Measurements from ENCODE around the gene PUM2. TPM values are rescaled to one million over a fixed set of nuclear protein-coding genes. Genes with fewer than 3 reads are reported as not detected.

The PUM2 gene
- total and polyA plus RNA-seq, 9 donors, result 40.3 to 148 (median 95.9) TPM

DNA sequence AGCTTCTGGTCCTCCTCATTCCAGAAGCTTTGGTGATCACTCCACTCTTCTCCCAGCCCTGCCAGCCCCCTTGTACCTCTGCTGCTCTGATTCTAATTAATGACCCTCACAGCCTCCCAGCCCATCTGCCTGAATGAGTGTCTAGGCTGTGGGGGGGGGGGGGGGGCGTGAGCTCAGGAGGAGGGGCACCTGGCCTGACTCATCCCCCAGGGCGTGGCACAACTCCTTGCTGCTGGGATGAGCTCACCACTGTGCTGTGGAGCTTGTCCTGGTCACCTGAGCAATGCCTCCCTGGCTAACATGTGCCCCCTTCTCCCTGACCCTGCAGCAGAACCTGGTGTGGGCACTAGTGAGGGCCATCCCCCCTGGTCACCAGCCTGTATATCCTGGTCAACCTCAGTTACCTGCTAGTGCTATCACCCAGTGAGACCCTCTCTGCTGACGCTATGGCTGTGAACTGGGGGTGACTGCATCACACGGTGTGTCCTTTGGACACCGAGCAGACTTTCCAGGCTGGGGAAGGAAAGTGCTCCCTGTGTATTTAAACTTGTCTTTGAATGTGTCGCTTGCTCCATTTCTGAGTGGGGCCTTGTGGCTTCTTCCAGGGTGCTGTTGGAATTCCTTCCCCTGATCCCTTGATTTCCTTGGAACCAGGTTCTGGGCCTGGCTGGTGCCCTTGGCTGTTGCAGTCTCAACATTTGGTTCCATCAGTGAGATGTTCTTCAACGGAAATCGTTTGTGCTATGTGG, 41.5 kb upstream of the PUM2 start:
- no peaks in the 10 kb centered on the region for H3K4me1 ChIP-seq (ENCODE audit: insufficient read depth)
- TF ChIP-seq POLR2A (IDR thresholded peaks at IDR 0.05), result no peak
- TF ChIP-seq EP300 (IDR thresholded peaks at IDR 0.05), result no peak
- TF ChIP-seq, protein P1, sequence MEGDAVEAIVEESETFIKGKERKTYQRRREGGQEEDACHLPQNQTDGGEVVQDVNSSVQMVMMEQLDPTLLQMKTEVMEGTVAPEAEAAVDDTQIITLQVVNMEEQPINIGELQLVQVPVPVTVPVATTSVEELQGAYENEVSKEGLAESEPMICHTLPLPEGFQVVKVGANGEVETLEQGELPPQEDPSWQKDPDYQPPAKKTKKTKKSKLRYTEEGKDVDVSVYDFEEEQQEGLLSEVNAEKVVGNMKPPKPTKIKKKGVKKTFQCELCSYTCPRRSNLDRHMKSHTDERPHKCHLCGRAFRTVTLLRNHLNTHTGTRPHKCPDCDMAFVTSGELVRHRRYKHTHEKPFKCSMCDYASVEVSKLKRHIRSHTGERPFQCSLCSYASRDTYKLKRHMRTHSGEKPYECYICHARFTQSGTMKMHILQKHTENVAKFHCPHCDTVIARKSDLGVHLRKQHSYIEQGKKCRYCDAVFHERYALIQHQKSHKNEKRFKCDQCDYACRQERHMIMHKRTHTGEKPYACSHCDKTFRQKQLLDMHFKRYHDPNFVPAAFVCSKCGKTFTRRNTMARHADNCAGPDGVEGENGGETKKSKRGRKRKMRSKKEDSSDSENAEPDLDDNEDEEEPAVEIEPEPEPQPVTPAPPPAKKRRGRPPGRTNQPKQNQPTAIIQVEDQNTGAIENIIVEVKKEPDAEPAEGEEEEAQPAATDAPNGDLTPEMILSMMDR (IDR thresholded peaks at IDR 0.05), result no peak
- no peaks in the 10 kb centered on the region for H3K9me3 ChIP-seq
- no peaks in the 10 kb centered on the region for H3K36me3 ChIP-seq
- intact Hi-C loops (cut with DNase I), result no loop called here
- DNase-seq, result no peak
- no peaks in the 10 kb centered on the region for H3K27me3 ChIP-seq
- no peak overlapping the region for H3K27ac ChIP-seq
- 75 to 86% (median 79%) methylated on average over 8 of the region's 8 CpGs for WGBS, 3 donors
- no peak overlapping the region for H3K4me3 ChIP-seq

DNA sequence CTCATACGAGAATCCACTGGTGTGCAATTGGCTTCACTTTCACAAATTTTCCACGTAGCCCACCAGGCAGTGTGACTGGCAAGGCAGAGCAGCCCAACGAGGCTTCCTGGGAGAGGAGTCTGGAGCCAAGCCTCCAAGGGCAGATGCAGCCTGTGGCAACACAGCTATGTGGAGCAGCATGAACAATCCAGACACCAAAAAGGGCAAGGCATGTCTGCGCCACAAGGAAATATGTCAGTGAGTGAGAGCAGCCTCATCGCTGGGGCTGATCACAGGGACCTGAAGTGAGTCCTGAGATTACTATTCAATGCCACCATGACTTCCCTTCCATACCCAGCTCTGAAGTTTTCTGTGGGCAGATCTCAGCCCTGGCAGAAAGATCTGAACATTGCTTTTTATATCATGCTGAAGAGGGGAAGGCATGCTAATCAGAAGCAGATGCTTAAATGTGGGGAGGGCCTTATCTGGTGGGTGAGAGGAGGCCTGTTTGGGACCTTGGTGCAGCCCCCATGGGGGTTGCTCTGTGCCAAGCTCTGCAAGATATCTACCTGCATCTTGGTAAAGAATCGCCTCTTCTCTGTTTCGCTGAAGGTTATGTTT, 40.0 kb upstream of the PUM2 start:
- no peak for DNase-seq
- Histone ChIP-seq H3K4me3 (no peak overlapping the region), H3K4me1 (ENCODE audit: insufficient read depth) (no peaks in the 10 kb centered on the region), H3K27ac (no peak overlapping the region), H3K9me3 (no peaks in the 10 kb centered on the region), H3K36me3 (no peaks in the 10 kb centered on the region), H3K27me3 (no peaks in the 10 kb centered on the region)
- TF ChIP-seq POLR2A (IDR thresholded peaks at IDR 0.05) (no peak), EP300 (IDR thresholded peaks at IDR 0.05) (no peak)
- TF ChIP-seq, protein P1 (IDR thresholded peaks at IDR 0.05), result no peak
- intact Hi-C loops (cut with DNase I), result no loop called here
- 82 to 88% (median 83%) methylated on average over 7 of the region's 7 CpGs for WGBS, 3 donors

DNA sequence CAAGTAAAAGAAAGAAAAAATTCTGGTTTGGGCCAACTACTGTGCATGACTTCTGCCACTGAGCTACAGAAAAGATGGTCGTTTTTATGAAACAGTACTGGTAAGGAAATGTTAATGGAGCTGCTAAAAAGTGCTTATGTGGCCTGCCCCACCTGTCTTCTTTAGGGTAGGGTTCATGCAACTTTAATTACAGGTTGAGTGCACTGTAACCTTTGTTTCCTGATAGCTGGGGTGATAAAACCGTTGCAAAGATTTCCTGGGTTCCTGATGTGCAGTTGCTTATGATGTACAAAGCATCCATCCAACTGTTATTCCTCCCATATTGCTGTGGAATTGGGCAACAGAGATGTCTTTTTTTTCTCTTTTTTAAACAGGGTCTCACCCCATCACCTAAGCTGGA, 34.3 kb upstream of the PUM2 start:
- Histone ChIP-seq H3K27ac (no peak overlapping the region), H3K36me3 (no peaks in the 10 kb centered on the region), H3K4me3 (no peak overlapping the region), H3K9me3 (no peaks in the 10 kb centered on the region), H3K4me1 (ENCODE audit: insufficient read depth) (peaks cover 2% of the 10 kb centered on the region), H3K27me3 (no peaks in the 10 kb centered on the region)
- DNase-seq, result no peak
- WGBS, 3 donors, result 70 to 74% (median 73%) methylated on average over 2 of the region's 2 CpGs
- TF ChIP-seq, protein P1 (IDR thresholded peaks at IDR 0.05), result no peak
- TF ChIP-seq EP300 (IDR thresholded peaks at IDR 0.05), result no peak
- no peak for TF ChIP-seq POLR2A (IDR thresholded peaks at IDR 0.05)
- intact Hi-C loops (cut with DNase I), result no loop called here

DNA sequence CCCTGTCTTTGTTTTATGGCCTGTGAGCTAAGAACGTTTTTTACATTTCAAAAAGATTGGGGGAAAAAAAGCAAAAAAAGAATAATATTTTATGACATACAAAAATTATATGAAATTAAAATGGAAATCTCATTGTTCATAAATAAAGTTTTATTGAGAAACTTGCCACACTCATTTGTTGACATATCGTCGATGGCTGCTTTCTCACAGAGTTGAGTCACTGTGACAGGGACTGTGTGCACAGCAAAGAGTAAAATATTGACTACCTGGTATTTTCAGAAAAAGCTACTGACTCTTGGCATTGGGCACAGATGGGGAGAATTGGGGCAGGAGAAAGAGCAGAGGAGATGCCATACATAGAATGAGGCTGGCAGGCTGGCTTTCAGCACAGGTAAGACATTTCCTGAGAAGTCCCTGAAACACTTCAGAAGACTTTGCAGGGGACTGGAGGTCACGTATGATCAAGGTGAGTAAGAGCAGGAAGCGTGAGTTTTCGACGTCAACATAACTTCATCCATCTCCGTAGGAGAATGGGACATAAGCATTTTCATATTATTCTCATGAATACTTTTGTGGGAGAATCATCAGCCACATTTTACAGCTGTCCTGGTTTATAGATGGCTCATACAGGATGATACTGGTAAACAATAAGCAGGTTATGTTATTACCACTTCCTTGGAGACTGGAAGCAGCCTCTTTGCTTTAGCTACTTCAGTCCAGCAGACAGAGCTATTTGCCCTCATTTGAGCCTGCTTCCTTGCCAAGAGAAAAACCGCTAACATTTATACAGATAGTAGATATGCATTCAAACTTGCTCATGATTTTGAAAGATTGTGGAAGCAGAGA, 32.5 kb upstream of the PUM2 start:
- Histone ChIP-seq H3K4me3 (no peak overlapping the region), H3K4me1 (ENCODE audit: insufficient read depth) (peaks cover 4% of the 10 kb centered on the region), H3K9me3 (no peaks in the 10 kb centered on the region), H3K27ac (no peak overlapping the region), H3K27me3 (no peaks in the 10 kb centered on the region), H3K36me3 (no peaks in the 10 kb centered on the region)
- intact Hi-C loops (cut with DNase I), result no loop called here
- 75 to 86% (median 77%) methylated on average over 9 of the region's 9 CpGs for WGBS, 3 donors
- no peak for TF ChIP-seq EP300 (IDR thresholded peaks at IDR 0.05)
- DNase-seq, result no peak
